ENCODE measurements around the gene KRT28.
"Not testable (repeated sequence)": the region's sequence is repeated elsewhere in the genome, so short reads cannot be mapped to it uniquely, and the experiment has no call there.

KRT28 gene

DNA sequence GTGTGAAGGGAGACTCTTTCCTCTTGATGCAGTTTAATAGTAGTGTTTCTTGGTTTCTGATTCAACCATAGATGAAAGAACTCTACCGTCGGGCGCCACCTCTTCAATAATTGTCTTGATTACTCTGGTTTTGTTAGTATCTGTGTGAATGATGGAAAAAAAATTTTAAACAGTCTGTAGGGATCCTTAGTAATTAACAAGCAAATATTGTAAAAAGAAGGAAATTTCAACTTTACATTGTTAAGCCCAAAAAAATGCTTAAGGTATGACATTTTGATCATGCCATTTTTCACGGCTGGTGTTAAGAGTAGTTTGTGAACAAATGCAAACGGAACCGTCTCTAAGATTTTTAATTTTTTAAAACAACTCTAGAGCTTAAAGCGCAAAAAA lies 18.6 kb upstream of the KRT28 start:
- DNase-seq: no peak

DNA sequence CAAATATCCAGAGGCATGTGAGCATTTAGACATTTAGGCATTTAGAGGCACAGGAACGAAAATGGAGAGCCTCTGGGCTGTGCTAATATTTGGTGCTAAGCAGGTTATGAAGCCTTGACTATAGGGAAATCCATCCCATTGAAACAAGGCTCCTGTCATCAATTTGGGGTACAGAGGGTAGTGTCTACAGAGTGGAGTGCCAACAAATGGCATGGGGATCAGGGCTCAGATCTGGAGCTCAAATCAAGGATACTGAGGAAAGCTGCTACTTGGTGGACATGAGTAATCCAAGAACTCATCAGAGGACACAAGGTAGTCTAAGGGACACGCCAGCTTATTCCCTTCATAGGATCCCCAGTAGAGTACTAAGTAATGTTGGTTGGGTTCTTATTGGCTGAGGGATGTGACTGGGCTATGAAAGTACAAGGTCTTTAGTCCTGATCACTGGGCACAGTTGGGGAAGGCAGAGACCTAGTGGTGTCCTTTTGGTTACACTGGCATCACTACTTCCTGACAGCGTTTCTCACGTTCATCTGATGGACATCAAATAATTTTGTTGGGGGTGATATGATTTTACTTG lies 17.4 kb upstream of the KRT28 start:
- no peak for DNase-seq

DNA sequence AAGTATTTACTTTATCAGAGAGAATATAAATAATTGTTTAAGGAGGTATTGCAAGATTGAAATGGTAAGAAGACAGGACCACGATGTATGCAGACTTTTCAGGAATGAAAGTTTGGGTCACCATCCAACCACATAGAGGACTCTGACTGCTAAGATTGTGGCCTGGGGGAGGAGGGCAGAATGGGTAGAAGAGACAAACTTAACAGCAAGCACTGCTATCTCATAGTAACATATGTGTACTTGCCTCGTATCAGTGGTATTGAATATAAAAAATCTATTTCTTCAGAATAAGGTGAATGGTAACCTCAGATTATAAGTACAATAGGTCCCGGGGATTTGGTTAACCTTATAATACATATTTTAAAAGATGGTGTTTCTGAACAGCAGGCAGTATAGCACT lies 16.8 kb upstream of the KRT28 start:
- no peak for DNase-seq

DNA sequence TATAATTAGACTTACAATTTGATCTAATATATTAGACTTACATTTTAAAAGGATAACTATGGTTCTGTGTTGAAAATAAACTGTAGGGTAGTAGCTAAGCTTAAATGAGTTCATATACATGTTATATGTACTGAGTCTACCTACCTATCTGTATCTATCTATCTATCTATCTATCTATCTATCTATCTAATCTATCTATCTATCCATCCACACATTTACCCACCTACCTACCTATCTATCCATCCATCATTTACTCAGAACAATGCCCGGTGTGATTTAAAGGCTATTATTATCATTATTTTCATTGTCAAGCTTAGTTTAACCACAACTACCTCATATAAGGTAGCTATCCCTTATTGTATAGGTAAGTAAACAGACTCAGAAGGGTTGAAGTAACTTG lies 15.6 kb upstream of the KRT28 start:
- DNase-seq: no peak

DNA sequence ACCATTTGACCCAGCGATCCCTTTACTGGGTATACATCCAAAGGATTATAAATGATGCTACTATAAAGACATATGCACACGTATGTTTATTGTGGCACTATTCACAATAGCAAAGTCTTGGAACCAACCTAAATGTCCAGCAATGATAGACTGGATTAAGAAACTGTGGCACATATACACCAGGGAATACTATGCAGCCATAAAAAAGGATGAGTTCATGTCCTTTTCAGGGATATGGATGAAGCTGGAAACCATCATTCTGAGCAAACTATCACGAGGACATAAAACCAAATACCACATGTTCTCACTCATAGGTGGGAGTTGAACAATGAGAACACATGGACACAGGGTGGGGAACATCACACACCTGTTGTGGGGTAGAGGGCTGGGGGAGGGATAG lies 14.9 kb upstream of the KRT28 start:
- not testable (repeated sequence) for DNase-seq

DNA sequence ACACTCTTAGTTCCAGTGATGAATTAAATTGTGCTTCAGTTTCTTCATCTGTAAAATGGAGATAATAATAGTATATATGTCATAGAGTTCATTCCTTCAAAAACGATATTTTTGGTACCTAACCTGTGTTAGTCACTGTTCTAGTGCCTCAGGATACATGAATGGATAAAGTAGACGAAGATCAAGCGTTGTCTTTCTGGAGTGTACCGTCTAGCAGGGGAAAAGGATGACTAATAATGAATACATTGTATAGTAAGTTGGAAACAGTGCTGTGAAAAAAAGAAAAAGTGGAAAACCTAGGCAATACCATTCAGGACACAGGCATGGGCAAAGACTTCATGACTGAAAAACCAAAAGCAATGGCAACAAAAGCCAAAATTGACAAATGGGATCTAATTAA lies 14.0 kb upstream of the KRT28 start:
- no peak for DNase-seq

DNA sequence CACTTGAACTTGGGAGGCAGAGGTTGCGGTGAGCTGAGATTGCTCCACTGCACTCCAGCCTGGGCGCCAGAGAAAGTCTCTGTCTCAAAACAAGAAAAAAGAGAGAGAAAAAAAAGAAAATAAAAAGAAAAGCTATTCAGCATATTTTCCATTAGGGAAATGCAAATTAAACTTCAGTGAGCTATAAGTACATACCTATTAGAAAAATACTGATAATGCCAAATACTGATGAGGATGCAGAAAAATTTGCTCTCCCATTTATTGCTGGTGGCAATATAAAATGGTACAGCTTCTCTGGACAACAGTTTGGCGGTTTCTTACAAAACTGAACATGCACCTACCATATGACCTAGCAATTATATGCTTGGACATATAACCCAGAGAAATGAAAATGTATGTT lies 12.9 kb upstream of the KRT28 start:
- no peak for DNase-seq

DNA sequence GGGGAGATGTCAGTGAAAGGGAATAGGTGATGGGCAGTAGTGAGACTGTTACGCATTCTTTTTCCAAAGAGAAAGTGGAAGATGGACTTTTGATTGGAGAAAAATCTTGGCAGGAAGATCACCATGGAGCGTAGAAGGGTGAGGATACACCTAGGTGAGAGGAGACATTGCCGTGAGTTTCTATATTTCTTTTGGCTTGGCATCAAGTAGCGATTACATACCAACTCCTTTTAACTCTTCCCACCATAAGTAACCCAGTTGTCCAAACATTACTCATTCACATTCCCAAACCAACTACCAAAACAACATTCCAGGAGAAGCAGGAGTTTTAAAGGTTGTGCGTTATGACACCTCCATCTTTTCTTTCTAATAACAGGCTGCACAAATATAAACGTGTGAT lies 10.7 kb upstream of the KRT28 start:
- DNase-seq: no peak

DNA sequence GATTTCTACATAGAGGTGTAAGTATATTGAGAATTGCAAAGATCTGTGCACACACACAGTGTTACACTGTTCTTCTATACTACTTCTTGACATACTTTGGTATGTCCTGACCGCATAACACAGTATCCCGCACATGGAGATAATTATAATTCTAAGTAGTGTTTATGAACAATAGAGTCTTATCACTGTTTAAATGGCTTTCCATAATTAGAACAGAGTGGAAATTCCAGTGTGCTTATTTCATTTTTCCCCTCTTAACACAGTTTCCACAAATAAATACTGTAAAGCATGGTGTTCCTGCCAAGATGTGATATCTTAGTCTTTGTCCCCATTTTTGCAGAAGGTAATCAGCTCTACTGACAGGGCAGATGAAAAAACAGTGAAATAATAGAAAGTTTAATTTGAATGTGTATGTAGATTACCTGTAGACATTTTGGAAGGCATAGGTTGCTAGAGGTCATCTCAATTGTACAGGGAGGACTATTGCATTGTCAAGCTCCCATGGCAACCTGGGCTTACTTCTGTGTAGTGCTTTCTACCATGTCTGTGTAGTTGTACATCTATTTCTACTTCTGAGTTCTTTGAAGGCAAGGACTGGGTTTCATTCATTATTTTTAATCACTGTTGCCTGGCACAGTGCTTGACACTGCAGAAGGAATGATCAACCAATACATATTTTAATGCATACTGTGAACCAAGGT lies 10.1 kb upstream of the KRT28 start:
- no peak for DNase-seq

DNA sequence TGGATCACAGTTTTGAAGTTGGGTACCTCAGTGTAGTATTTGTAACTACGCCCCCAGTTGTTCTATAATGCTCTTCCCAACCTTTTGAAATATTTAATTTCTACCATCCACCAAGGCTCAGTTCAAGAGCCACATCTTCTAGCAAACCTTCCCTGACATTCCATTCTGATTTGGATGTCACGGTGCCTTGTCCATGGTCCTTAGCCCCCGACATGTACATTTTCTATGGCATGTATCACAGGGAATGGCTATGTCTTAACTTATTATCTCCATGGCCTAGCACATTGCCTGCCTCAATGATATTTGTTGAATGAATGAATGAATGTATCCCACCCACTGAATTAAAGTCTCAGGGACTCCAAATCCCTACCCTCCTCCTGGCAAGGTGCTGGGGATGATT lies 6.4 kb upstream of the KRT28 start:
- no peak for DNase-seq

DNA sequence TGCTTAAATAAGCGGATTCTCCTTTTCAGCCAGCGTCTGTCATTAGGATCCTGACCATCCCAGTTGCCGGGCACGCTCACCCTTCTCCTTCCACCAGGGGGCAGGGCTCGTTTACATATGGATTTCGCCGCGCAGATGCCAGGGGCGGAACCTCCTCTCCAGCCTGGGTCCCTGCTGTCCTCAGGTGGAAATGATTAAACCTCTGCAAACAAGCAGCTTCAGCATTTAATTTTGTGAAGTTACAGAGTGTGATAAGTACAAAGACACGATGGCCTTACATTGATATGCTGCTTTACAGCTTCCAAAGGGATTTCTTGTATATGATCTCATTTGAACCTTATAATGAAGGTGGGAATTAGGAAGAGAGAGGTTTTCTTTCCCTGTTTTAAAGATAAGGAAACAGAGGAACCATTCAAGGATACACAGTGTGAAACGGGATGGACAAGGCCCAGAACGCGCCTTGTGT lies 3.9 kb upstream of the KRT28 start:
- DNase-seq: peak; percentile 74 to 75

DNA sequence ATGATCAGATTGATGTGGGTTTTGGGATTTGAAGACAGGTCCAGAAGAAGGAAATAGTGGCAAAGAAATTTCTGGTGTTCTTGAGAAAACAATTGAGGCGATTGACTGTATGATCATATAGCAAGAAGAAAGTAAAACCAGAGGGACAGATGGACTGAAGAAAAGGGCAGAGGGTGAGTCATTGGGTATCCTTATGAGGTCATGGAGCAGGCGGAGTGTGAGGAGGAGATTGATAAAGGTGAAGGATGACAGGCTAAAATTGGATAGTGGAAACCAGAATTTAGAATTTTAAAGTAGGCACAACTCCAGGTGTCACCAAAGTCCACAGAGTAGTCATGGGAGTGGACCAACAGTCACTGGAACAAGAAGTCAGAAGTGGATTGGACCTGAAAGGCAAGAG lies 1.4 kb upstream of the KRT28 start:
- no peak for DNase-seq

DNA sequence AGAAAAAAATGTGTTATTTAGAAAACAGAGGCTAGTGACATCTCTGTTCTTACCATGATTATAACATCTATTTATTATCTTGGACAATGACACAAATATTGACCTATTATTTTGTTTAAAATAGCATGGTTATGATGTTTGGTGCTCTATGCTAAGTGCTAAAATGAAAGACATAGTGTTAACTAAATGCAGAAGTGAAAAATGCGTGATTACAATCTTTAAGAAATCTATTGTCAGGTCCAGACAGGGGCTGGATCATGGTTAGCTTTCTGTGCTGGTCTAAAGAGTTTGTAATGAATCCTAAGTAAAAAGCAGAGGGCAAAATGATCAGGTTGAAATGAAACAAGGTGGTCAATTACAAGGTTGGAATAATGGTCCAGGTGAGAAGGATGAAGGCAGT lies 622 bp upstream of the KRT28 start:
- DNase-seq: no peak

DNA sequence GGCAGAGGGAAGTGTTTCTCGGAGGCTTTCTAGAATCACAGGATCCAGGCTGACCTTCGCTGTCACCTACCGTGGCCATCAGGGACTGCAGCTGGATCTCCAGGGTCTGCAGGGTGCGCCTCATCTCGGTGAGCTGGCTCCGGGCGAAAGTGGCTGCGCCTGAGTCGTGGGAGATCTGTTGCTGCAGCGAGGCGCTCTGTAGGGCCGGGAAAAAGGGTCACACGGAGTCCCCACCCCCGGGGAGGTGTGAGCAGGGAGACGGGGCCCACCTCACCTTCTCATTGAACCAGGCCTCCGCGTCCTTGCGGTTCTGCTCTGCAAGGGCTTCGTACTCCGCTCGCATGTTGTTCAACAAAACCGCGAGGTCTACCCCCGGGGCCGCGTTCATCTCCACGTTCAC lies 2.9 kb downstream of the KRT28 start:
- DNase-seq: no peak

DNA sequence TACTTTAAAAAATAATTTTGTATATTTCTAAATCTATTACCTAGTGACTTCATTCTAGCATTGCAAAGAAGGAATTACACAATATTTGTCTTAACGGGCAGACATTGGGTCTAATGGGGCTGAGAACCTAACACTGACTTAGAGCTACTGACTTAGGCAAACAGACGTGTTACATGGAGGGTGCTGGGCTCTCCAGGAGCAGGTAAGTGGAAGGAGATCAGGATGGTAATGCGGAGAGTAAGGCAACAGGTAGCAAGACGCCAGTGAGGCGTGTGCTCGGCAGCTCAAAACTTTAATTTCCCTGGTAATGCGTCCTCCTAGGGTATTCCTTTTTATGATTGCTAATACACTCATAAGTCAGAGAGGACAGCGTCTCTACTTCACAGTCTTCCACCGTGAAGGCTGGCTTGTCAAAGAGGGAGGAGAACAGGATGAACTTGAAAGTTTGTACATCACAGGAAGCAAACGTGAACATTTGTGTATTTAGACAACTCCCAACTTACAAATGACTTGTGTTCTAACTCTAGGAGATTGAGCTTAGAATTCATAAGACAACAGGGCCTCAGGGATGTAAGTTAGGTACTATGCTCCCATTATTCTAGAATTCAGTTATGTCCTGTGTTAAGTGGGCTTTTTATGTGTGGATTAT lies 4.6 kb downstream of the KRT28 start:
- DNase-seq: no peak

DNA sequence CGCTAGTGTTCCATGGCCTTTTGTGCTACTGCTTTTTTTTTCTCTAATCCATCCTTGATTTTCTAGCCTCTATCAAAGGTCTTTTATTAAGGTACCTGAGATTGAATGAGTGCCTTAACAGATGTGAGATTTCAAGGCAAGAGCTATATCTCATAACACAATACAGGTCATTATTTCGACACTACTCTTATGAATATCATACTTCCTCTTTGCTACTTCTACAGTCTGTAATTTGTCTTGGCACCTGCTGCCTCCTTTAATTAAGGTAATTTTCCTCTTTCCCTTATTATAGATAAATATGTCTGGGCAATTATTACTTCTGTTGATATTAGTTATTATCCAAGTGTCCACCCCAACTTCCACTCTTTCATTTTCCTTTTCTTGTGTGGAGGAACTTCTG lies 5.3 kb downstream of the KRT28 start:
- no peak for DNase-seq

DNA sequence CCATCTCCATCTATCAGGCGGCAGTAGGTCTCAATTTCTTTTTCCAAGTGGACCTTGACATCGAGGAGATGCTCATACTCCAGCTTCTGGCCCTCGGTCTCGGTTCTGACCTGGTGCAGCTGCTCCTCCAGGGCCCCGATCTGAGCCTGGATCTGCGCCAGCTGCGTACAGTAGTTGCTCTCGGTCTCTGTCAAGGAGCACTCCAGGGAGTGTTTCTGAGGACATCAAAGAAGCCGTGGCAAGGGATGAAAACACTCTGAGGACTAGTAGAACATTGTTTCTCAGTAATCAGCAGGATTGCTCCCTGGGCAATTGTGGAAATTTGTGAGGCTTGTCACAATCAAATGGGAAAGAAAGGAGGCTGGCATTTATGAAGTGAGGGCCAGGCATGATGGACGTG lies 5.9 kb downstream of the KRT28 start:
- no peak for DNase-seq

DNA sequence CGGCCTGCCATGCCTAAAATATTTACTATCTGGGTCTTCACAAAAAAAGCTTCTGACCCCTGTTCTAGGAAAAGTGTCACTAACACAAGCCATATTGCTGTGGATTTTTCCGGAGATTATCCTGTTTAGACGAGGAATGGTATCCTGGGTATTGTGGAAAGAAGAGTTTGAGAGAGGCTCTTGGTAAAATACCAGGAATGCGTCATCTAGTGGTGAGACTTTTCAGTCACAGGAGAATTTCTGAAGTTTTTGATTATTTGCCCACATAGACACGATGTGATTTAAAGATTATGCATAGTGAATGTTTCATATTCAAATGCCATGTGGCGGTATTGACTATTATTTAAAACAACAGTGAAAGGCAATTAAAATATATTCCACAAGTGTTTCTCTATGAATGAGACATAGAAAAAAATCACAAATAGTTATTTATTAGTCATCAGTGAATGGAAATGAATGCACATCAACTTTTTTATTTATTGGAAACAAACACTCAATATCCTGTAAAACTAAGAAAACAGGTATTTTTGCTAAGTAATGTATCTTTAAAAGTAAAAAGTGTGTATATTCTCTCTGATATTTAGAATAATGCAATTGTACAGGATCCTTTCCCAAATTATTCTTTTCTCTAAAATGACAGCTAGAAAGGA lies 7.8 kb downstream of the KRT28 start:
- DNase-seq: peak in 1 of 2 donors; percentile 16

DNA sequence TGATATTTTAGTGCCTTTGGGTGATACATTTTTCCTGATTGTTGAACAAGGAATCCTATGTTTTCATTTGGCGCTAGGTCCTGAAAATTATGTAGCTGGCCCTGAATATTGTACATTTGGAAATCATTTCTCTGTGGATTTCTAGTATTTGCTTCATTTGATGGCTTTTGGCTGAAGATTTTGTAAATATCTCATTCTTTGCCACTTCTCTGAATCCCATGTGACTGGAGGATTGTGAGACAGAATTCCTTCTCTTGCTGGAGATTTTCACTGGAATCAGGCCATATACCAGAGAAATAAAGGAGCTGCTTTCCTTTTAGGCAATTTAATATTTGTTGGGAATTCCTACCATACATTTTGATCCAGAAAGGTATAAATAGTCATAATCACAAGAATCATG lies 8.6 kb downstream of the KRT28 start:
- DNase-seq: no peak

DNA sequence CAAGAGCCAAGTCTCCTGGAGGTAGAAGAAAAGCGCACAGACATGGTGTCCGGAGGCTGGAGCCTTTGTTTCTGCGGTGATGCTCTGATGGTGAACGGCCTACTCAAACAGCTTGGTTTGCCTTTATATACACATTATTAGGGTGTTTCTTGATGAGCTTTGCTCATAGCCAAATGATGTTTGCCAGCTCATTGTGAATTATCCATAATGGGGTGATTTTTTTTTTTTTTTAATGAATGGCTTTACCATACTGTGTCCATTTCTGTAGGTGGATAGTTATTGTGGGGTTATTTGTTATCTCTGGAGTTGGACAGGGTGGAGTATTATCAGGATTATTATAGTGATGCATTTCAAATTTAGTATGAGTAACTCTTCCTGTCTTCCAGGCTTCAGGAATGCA lies 17.3 kb downstream of the KRT28 start, which contains the start of gene KRT27:
TSS of gene KRT27 (minus strand) at position 101 of the 400 bp plus-strand sequence. CDS start at position 44, 57 bp downstream.
- no peak for DNase-seq

DNA sequence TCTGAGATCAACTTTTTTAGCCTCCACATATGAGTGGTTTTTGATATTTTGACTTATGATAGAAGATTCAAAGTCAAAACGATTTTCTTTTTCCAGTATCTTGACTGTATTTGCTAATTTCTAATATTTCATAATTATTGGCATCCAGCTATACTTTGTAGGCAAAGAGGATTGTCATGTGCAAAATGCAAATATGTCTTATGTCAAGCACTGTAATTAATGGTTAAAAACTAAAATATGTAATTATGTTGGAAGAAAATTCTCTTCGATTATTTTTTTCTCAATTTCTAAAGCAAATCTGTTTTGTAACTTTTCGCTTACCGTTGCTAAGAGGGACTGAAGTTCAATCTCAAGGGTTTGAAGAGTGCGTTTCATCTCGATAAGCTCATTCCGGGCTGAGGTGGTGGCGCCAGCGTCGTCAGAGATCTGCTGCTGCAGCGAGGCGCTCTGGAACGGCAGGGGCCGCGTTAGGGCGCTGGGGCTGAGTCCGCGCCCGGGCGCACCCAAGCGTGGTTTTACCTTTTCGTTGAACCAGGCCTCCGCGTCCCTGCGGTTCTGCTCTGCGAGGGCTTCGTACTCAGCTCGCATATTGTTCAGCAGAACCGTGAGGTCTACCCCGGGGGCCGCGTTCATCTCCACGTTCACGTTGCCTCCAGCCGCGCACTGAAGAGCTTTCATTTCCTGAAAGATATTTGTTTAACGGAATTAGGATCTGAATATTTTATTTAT lies 20.4 kb downstream of the KRT28 start:
- DNase-seq: no peak

DNA sequence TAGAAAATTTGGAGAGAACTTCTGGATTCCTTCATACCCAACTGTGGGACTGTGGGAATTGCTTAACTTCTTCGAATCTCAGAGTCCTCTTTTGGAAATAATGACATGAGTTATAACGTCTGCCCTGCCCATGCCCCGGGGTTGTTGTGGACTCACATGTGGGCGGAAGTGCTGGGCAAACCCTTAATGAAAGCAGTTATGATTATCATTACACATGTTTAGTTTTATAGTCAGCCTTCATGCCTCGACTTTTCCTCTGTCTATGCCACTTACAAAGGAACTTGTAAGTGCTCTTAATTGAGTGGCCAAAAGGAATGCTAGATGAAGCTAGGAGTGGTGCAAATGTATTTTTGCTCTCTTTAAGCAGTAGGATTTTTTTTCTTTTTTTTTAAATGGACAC lies 21.3 kb downstream of the KRT28 start:
- DNase-seq: no peak

DNA sequence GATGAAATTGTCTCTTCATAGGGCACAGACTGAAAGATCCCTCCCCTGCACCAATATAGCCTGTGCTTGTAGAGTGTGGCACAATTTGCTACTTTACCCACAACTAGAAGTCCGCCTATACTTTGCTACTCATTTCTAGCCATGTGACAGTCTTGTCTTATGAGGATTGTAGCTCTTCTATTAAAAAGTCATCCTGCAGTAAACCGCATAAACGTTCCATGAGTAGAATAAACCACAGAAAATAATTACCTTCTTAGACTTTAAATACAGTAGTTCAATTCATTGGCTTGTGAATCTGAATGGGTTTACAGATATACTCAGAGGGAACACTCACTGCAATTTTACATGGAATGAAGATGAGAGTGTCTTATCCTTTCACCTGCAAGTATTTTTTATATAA lies 21.8 kb downstream of the KRT28 start:
- no peak for DNase-seq

Data from CD4-positive, alpha-beta T cell treated with Interleukin-4 for 1 hour (primary cell).